ENCODE results near the gene SRRM1. TPM values are rescaled to one million over a fixed set of nuclear protein-coding genes. Genes with fewer than 3 reads are reported as not detected.
"Not testable (repeated sequence)": the region's sequence is repeated elsewhere in the genome, so short reads cannot be mapped to it uniquely, and the experiment has no call there.

Gene SRRM1
- total RNA-seq, 1 experiment from 2014 or later: 6.1 TPM

GRCh38 chr1:24704411-24705259, 61.5 kb downstream of the SRRM1 start:
- in situ Hi-C loops (cut with HindIII; ENCODE audit: low pct_unique_long_range_greater_than_20kb, low sequenced_read_pairs): no loop called here
- DNase-seq (ENCODE audit: low read depth): peak; percentile 68

- in situ Hi-C loops (cut with HindIII; ENCODE audit: low pct_unique_long_range_greater_than_20kb, low sequenced_read_pairs): no loop called here
- peak; percentile 96 for DNase-seq (ENCODE audit: low read depth)
These were observed 62.4 kb downstream of the SRRM1 start for GRCh38 chr1:24705260-24706073.

GRCh38 chr1:24706074-24706389, 62.9 kb downstream of the SRRM1 start:
- DNase-seq (ENCODE audit: low read depth); in situ Hi-C loops (cut with HindIII; ENCODE audit: low pct_unique_long_range_greater_than_20kb, low sequenced_read_pairs): not testable (repeated sequence)

- no peak for DNase-seq (ENCODE audit: low read depth)
- in situ Hi-C loops (cut with HindIII; ENCODE audit: low pct_unique_long_range_greater_than_20kb, low sequenced_read_pairs): no loop called here
These were observed 64.6 kb downstream of the SRRM1 start for GRCh38 chr1:24707687-24708086.

GRCh38 chr1:24708938-24709337, 65.8 kb downstream of the SRRM1 start:
- in situ Hi-C loops (cut with HindIII; ENCODE audit: low pct_unique_long_range_greater_than_20kb, low sequenced_read_pairs): no loop called here
- DNase-seq (ENCODE audit: low read depth): no peak

- DNase-seq (ENCODE audit: low read depth): no peak
- in situ Hi-C loops (cut with HindIII; ENCODE audit: low pct_unique_long_range_greater_than_20kb, low sequenced_read_pairs): no loop called here
These were observed 66.8 kb downstream of the SRRM1 start for GRCh38 chr1:24709791-24710441.

GRCh38 chr1:24711329-24711728, 68.2 kb downstream of the SRRM1 start:
- no peak for DNase-seq (ENCODE audit: low read depth)

GRCh38 chr1:24713176-24713575, 70.1 kb downstream of the SRRM1 start:
- in situ Hi-C loops (cut with HindIII; ENCODE audit: low pct_unique_long_range_greater_than_20kb, low sequenced_read_pairs): no loop called here
- DNase-seq (ENCODE audit: low read depth): no peak

More at GRCh38 chr1:24711329-24711728, 68.2 kb downstream of the SRRM1 start:
- in situ Hi-C loops (cut with HindIII; ENCODE audit: low pct_unique_long_range_greater_than_20kb, low sequenced_read_pairs): no loop called here

GRCh38 chr1:24713736-24714135, 70.6 kb downstream of the SRRM1 start:
- in situ Hi-C loops (cut with HindIII; ENCODE audit: low pct_unique_long_range_greater_than_20kb, low sequenced_read_pairs): no loop called here
- DNase-seq (ENCODE audit: low read depth): no peak

- in situ Hi-C loops (cut with HindIII; ENCODE audit: low pct_unique_long_range_greater_than_20kb, low sequenced_read_pairs): no loop called here
- no peak for DNase-seq (ENCODE audit: low read depth)
These were observed 71.9 kb downstream of the SRRM1 start for GRCh38 chr1:24714859-24715520.

GRCh38 chr1:24715658-24716057, 72.6 kb downstream of the SRRM1 start:
- in situ Hi-C loops (cut with HindIII; ENCODE audit: low pct_unique_long_range_greater_than_20kb, low sequenced_read_pairs): no loop called here
- no peak for DNase-seq (ENCODE audit: low read depth)

- no peak for DNase-seq (ENCODE audit: low read depth)
- in situ Hi-C loops (cut with HindIII; ENCODE audit: low pct_unique_long_range_greater_than_20kb, low sequenced_read_pairs): no loop called here
These were observed 75.0 kb downstream of the SRRM1 start for GRCh38 chr1:24717887-24718650.

- in situ Hi-C loops (cut with HindIII; ENCODE audit: low pct_unique_long_range_greater_than_20kb, low sequenced_read_pairs): no loop called here
- no peak for DNase-seq (ENCODE audit: low read depth)
These were observed 77.0 kb downstream of the SRRM1 start for GRCh38 chr1:24720152-24720551.

- DNase-seq (ENCODE audit: low read depth): no peak
- in situ Hi-C loops (cut with HindIII; ENCODE audit: low pct_unique_long_range_greater_than_20kb, low sequenced_read_pairs): no loop called here
These were observed 78.4 kb downstream of the SRRM1 start for GRCh38 chr1:24721533-24721932.

- DNase-seq (ENCODE audit: low read depth); in situ Hi-C loops (cut with HindIII; ENCODE audit: low pct_unique_long_range_greater_than_20kb, low sequenced_read_pairs): not testable (repeated sequence)
These were observed 79.3 kb downstream of the SRRM1 start for GRCh38 chr1:24722073-24723035.
